SK-N-SH (cell line): ENCODE measurements around the gene DOP1B. TPM values are rescaled to one million over a fixed set of nuclear protein-coding genes. Genes with fewer than 3 reads are reported as not detected.

Source experiments
- CTCF ChIA-PET: fragments of 300-600, 350-600 bp; formaldehyde crosslinking; extraction: SDS; loops from one replicate; lab custom pipeline; 2021; lab: Yijun Ruan, JAX
- POLR2A ChIA-PET: fragments of 350-600 bp; sonication (Branson Sonifier 250); formaldehyde crosslinking; extraction: SDS; loops from one replicate; lab custom pipeline; 2020; ENCODE audit warnings: antibody characterized with exemption, inconsistent platforms; lab: Yijun Ruan, JAX
- DNase-seq: peaks from one replicate; pipeline ENCODE4 v3.0.0; 2012
- H2AFZ ChIP-seq: fragments of 200-600 bp; sonication (generic); 2 replicates; pipeline ENCODE4 v1.8.1; 2016; ENCODE audit warnings: antibody characterized with exemption, mild to moderate bottlenecking, low read depth
- H3F3A ChIP-seq: fragments of 200-600 bp; sonication (generic); replicated peaks from 2 replicates; pipeline ENCODE3; 2016; ENCODE audit warnings: antibody characterized with exemption, mild to moderate bottlenecking; ENCODE audit not compliant: insufficient read depth
- H3K27ac ChIP-seq, 2 experiments: fragments of 200-500 bp in 1 of 2; fragments of 200-600 bp in 1 of 2; sonication (Bioruptor generic) in 1 of 2; sonication (generic), shearing (Covaris generic) in 1 of 2; 2 replicates each; pipeline versions ENCODE4 v1.5.1 to v1.6.1; 2014 to 2016; ENCODE audit warnings: low read depth in 2 of 2, inconsistent platforms in 1 of 2, low read length in 1 of 2, mild to moderate bottlenecking in 1 of 2, mixed read lengths in 1 of 2
- H3K27me3 ChIP-seq: fragments of 200-600 bp; sonication (generic), shearing (Covaris generic); 2 replicates; pipeline ENCODE4 v1.6.1; 2016; ENCODE audit warnings: mixed run types; ENCODE audit not compliant: insufficient read depth
- H3K36me3 ChIP-seq, 2 experiments: fragments of 200-500 bp in 1 of 2; fragments of 200-600 bp in 1 of 2; sonication (Bioruptor generic) in 1 of 2; sonication (generic) in 1 of 2; replicated peaks in 1 of 2; 2 replicates each; pipeline versions ENCODE3 to v1.5.1; 2014 to 2016; ENCODE audit warnings: low read length in 1 of 2, mild to moderate bottlenecking in 1 of 2; ENCODE audit not compliant: insufficient read depth in 2 of 2, control insufficient read depth in 1 of 2
- H3K4me1 ChIP-seq, 2 experiments: fragments of 200-500 bp in 1 of 2; fragments of 200-600 bp in 1 of 2; sonication (Bioruptor generic) in 1 of 2; sonication (generic), shearing (Covaris generic) in 1 of 2; 2 replicates each; pipeline versions ENCODE4 v1.5.1 to v1.6.1; 2014 to 2016; ENCODE audit warnings: low read depth in 1 of 2, low read length in 1 of 2, mixed run types in 1 of 2; ENCODE audit not compliant: insufficient read depth in 2 of 2, control insufficient read depth in 1 of 2
- H3K4me2 ChIP-seq: fragments of 200-600 bp; sonication (generic), shearing (Covaris generic); 2 replicates; pipeline ENCODE4 v1.6.1; 2017; ENCODE audit warnings: mixed run types
- H3K4me3 ChIP-seq, 2 experiments: fragments of 200-500 bp in 1 of 2; fragments of 200-600 bp in 1 of 2; sonication (Bioruptor generic) in 1 of 2; sonication (generic), shearing (Covaris generic) in 1 of 2; 2 replicates each; pipeline versions ENCODE4 v1.5.1 to v1.8.1; 2014 to 2016; ENCODE audit warnings: low read depth in 2 of 2, inconsistent platforms in 1 of 2, low read length in 1 of 2, mild to moderate bottlenecking in 1 of 2, mixed read lengths in 1 of 2, moderate library complexity in 1 of 2
- H3K79me2 ChIP-seq: fragments of 200-600 bp; sonication (generic); 2 replicates; pipeline ENCODE4 v1.8.1; 2017; ENCODE audit warnings: mild to moderate bottlenecking; ENCODE audit not compliant: insufficient read depth
- H3K9ac ChIP-seq: fragments of 200-600 bp; sonication (generic); 2 replicates; pipeline ENCODE4 v1.6.1; 2017; ENCODE audit warnings: mixed run types
- H3K9me2 ChIP-seq: fragments of 200-600 bp; sonication (generic); 2 replicates; pipeline ENCODE4 v1.6.1; 2017; ENCODE audit warnings: mixed run types
- H3K9me3 ChIP-seq: fragments of 200-600 bp; sonication (generic); 2 replicates; pipeline ENCODE4 v1.6.1; 2017; ENCODE audit warnings: mixed run types, mild to moderate bottlenecking, moderate library complexity
- H4K20me1 ChIP-seq: fragments of 200-600 bp; sonication (generic); 2 replicates; pipeline ENCODE4 v1.6.1; 2017; ENCODE audit warnings: mild to moderate bottlenecking, mixed run types; ENCODE audit not compliant: insufficient read depth
- CHD2 ChIP-seq: fragments of 150-350 bp; IDR thresholded peaks from 2 replicates; pipeline ENCODE4 v1.6.1; 2018; ENCODE audit warnings: low read length; ENCODE audit not compliant: partially characterized antibody
- ELF1 ChIP-seq: IDR thresholded peaks from 2 replicates; pipeline ENCODE4 v1.4.0; 2012
- FOSL2 ChIP-seq: IDR thresholded peaks from 2 replicates; pipeline ENCODE4 v1.4.0; 2012; ENCODE audit warnings: low read depth, mild to moderate bottlenecking, moderate library complexity, borderline replicate concordance
- NRF1 ChIP-seq: IDR thresholded peaks from 2 replicates; pipeline ENCODE4 v1.6.1; 2012; ENCODE audit warnings: low read depth, mild to moderate bottlenecking, low read length
- RAD21 ChIP-seq: IDR thresholded peaks from 2 replicates; pipeline ENCODE4 v1.6.1; 2012; ENCODE audit warnings: mild to moderate bottlenecking, low read length
- RCOR1 ChIP-seq: fragments of 150-350 bp; IDR thresholded peaks from 2 replicates; pipeline ENCODE4 v1.6.1; 2017; ENCODE audit warnings: antibody characterized with exemption, low read length
- SIN3A ChIP-seq: IDR thresholded peaks from 2 replicates; pipeline ENCODE4 v1.6.1; 2012; ENCODE audit warnings: low read depth, mild to moderate bottlenecking, low read length, moderate library complexity, borderline replicate concordance
- TEAD4 ChIP-seq: IDR thresholded peaks from 2 replicates; pipeline ENCODE4 v1.4.0; 2012; ENCODE audit warnings: mild to moderate bottlenecking, borderline replicate concordance; ENCODE audit not compliant: insufficient read depth
- YY1 ChIP-seq: IDR thresholded peaks from 2 replicates; pipeline ENCODE4 v1.4.0; 2012; ENCODE audit warnings: low read depth, mild to moderate bottlenecking
- WGBS: methylation state at CpG from one replicate; pipeline ENCODE4 v1.1.6; 2017; ENCODE audit warnings: low lambda C conversion rate; 5-methylcytosine and 5-hydroxymethylcytosine counted together
- polyA plus RNA-seq, 3 experiments: library from polyadenylated mRNA; depleted of rRNA; stranded (reverse); fragments of >200 nt; gene quantifications; 2 replicates each; pipeline ENCODE4 v1.2.3, GENCODE V29; 2012
- TF ChIP-seq, protein P1 (sequence below): fragments of 200-600 bp; sonication (generic); IDR thresholded peaks from 2 replicates; pipeline ENCODE4 v1.6.1; 2017; ENCODE audit warnings: antibody characterized with exemption, mild to moderate bottlenecking, moderate library complexity
- TF ChIP-seq, protein P2 (sequence below): IDR thresholded peaks from 2 replicates; pipeline ENCODE4 v1.4.0; 2012; ENCODE audit warnings: low read depth, borderline replicate concordance
- TF ChIP-seq, protein P3 (sequence below): IDR thresholded peaks from 2 replicates; pipeline ENCODE4 v1.4.0; 2012; ENCODE audit warnings: low read depth
- TF ChIP-seq, protein P4 (sequence below): IDR thresholded peaks from 2 replicates; pipeline ENCODE4 v1.4.0; 2012; ENCODE audit warnings: low read depth, borderline replicate concordance
- TF ChIP-seq, protein P5 (sequence below): IDR thresholded peaks from 2 replicates; pipeline ENCODE4; 2012

The DOP1B gene
- polyA plus RNA-seq, 1 of the 3 experiments (the other 2 are of a cell fraction): 4.9 TPM

DNA sequence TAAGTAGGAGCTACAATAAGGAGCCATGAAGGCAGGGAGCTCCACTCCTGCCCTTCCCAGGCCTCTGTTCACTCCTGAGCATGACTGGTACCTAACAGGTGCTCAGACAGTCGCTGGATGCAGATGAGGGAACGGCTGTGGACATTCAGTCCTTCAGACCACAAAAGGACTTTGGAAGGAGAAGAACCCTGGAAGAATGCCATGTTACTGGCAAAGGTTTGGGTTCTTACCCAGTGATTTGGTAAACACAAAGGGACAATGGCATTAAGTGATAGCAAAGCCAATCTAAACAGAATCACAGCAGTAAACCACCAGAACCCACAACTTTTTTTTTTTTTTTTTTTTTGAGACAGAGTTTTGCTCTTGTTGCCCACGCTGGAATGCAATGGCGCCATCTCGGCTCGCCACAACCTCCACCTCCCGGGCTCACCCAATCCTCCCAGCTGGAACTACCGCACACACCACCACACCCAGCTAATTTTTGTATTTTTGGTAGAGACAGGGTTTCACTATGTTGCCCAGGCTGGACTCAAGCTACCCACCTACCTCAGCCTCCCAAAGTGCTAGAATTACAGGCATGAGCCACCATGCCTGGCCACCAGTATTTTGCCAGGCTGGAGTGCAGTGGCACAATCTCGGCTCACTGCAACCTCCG lies 29.2 kb upstream of the DOP1B start (continued):
- TF ChIP-seq, protein P1, sequence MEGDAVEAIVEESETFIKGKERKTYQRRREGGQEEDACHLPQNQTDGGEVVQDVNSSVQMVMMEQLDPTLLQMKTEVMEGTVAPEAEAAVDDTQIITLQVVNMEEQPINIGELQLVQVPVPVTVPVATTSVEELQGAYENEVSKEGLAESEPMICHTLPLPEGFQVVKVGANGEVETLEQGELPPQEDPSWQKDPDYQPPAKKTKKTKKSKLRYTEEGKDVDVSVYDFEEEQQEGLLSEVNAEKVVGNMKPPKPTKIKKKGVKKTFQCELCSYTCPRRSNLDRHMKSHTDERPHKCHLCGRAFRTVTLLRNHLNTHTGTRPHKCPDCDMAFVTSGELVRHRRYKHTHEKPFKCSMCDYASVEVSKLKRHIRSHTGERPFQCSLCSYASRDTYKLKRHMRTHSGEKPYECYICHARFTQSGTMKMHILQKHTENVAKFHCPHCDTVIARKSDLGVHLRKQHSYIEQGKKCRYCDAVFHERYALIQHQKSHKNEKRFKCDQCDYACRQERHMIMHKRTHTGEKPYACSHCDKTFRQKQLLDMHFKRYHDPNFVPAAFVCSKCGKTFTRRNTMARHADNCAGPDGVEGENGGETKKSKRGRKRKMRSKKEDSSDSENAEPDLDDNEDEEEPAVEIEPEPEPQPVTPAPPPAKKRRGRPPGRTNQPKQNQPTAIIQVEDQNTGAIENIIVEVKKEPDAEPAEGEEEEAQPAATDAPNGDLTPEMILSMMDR: no peak
- TF ChIP-seq, protein P2, sequence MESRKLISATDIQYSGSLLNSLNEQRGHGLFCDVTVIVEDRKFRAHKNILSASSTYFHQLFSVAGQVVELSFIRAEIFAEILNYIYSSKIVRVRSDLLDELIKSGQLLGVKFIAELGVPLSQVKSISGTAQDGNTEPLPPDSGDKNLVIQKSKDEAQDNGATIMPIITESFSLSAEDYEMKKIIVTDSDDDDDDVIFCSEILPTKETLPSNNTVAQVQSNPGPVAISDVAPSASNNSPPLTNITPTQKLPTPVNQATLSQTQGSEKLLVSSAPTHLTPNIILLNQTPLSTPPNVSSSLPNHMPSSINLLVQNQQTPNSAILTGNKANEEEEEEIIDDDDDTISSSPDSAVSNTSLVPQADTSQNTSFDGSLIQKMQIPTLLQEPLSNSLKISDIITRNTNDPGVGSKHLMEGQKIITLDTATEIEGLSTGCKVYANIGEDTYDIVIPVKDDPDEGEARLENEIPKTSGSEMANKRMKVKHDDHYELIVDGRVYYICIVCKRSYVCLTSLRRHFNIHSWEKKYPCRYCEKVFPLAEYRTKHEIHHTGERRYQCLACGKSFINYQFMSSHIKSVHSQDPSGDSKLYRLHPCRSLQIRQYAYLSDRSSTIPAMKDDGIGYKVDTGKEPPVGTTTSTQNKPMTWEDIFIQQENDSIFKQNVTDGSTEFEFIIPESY: no peak
- TF ChIP-seq SIN3A: no peak
- TF ChIP-seq, protein P3, sequence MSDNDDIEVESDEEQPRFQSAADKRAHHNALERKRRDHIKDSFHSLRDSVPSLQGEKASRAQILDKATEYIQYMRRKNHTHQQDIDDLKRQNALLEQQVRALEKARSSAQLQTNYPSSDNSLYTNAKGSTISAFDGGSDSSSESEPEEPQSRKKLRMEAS: no peak
- no peak for TF ChIP-seq RAD21
- no peak for TF ChIP-seq TEAD4
- no peak for TF ChIP-seq ELF1
- TF ChIP-seq, protein P4, sequence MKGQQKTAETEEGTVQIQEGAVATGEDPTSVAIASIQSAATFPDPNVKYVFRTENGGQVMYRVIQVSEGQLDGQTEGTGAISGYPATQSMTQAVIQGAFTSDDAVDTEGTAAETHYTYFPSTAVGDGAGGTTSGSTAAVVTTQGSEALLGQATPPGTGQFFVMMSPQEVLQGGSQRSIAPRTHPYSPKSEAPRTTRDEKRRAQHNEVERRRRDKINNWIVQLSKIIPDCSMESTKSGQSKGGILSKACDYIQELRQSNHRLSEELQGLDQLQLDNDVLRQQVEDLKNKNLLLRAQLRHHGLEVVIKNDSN: no peak

DNA sequence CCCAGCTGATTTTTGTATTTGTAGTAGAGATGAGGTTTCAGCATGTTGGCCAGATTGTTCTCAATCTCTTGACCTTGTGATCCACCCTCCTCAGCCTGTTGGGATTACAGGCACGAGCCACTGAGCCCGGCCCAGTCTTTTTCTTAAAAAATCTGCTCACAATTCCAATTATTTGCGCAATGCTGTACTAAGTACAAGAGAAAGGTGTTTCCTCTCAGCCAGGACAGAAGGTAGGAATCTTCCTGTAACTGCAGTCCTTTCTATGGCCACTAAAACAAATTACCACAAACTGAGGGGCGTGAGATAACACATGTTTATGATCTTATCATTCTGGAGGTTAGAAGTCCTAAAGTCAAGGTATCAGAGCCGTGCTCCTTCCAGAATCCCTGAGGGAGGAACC lies 28.6 kb upstream of the DOP1B start:
- H2AFZ ChIP-seq: no peak overlapping the region
- no peak overlapping the region for H3K9ac ChIP-seq
- no peaks in the 10 kb centered on the region for H3K36me3 ChIP-seq
- POLR2A ChIA-PET: no interaction called here
- no peak for DNase-seq
- no peaks in the 10 kb centered on the region for H3K9me3 ChIP-seq
- no peak overlapping the region for H3K27ac ChIP-seq
- H4K20me1 ChIP-seq: no peaks in the 10 kb centered on the region
- no peaks in the 10 kb centered on the region for H3K9me2 ChIP-seq
- no peaks in the 10 kb centered on the region for H3K27me3 ChIP-seq
- H3K4me2 ChIP-seq: no peak overlapping the region
- H3K4me3 ChIP-seq: no peak overlapping the region
- WGBS: 91% methylated on average over 5 of the region's 5 CpGs
- H3F3A ChIP-seq: no peaks in the 10 kb centered on the region
- no peaks in the 10 kb centered on the region for H3K79me2 ChIP-seq
- H3K4me1 ChIP-seq: no peaks in the 10 kb centered on the region
- TF ChIP-seq TEAD4 (no peak), NRF1 (no peak), FOSL2 (no peak), RCOR1 (no peak), YY1 (no peak), CHD2 (no peak)
- TF ChIP-seq, protein P5, sequence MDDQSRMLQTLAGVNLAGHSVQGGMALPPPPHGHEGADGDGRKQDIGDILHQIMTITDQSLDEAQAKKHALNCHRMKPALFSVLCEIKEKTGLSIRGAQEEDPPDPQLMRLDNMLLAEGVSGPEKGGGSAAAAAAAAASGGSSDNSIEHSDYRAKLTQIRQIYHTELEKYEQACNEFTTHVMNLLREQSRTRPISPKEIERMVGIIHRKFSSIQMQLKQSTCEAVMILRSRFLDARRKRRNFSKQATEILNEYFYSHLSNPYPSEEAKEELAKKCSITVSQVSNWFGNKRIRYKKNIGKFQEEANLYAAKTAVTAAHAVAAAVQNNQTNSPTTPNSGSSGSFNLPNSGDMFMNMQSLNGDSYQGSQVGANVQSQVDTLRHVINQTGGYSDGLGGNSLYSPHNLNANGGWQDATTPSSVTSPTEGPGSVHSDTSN: no peak
- TF ChIP-seq, protein P4: no peak
- CTCF ChIA-PET: interaction anchor here (1.3 to 6.8 kb wide), 4 partner anchors 8 to 82 kb away, joined by 3 to 56 read pairs (median 26); partner anchors contain the start of gene CBR3
